DND-41 (cell line): Measurements from ENCODE around the gene KLHDC7B.
"Not testable (repeated sequence)": the region's sequence is repeated elsewhere in the genome, so short reads cannot be mapped to it uniquely, and the experiment has no call there.

Source experiments
- EZH2 ChIP-seq: IDR thresholded peaks from 3 replicates; pipeline ENCODE4 v1.6.1; 2012; ENCODE audit warnings: borderline replicate concordance, low read depth, mild to moderate bottlenecking, moderate library complexity, low read length, inconsistent platforms; ENCODE audit not compliant: severe bottlenecking
- TF ChIP-seq, protein P1 (sequence below): IDR thresholded peaks from 2 replicates; pipeline ENCODE4 v1.5.1; 2012; ENCODE audit warnings: borderline replicate concordance, low read length, moderate library complexity, mild to moderate bottlenecking; ENCODE audit not compliant: poor library complexity, severe bottlenecking; ENCODE audit errors: extremely low read depth

DNA sequence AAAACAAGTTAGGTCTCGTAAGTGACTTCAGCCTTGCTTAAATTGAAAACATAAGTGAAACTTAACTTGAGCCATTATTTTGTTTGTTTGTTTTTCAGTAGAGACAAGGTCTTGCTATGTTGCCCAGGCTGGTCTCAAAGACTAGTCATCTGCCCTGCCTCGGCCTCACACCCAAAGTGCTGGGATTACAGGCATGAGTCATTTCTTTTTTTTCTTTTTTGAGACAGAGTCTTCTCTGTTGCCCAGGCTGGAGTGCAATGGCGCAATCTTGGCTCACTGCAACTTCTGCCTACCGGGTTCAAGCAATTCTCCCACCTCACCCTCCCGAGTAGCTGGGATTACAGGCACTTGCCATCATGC is 4.1 kb upstream of the KLHDC7B start:
- TF ChIP-seq, protein P1, sequence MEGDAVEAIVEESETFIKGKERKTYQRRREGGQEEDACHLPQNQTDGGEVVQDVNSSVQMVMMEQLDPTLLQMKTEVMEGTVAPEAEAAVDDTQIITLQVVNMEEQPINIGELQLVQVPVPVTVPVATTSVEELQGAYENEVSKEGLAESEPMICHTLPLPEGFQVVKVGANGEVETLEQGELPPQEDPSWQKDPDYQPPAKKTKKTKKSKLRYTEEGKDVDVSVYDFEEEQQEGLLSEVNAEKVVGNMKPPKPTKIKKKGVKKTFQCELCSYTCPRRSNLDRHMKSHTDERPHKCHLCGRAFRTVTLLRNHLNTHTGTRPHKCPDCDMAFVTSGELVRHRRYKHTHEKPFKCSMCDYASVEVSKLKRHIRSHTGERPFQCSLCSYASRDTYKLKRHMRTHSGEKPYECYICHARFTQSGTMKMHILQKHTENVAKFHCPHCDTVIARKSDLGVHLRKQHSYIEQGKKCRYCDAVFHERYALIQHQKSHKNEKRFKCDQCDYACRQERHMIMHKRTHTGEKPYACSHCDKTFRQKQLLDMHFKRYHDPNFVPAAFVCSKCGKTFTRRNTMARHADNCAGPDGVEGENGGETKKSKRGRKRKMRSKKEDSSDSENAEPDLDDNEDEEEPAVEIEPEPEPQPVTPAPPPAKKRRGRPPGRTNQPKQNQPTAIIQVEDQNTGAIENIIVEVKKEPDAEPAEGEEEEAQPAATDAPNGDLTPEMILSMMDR: not testable (repeated sequence)
- TF ChIP-seq EZH2: not testable (repeated sequence)
